GM19240 (cell line): ENCODE measurements around the gene SPRYD3.
"Not testable (repeated sequence)": the region's sequence is repeated elsewhere in the genome, so short reads cannot be mapped to it uniquely, and the experiment has no call there.

Source experiments
- DNase-seq: peaks from one replicate; pipeline ENCODE4 v3.0.0; 2011; ENCODE audit warnings: low spot score; ENCODE audit not compliant: insufficient read length

SPRYD3 gene, protein sequence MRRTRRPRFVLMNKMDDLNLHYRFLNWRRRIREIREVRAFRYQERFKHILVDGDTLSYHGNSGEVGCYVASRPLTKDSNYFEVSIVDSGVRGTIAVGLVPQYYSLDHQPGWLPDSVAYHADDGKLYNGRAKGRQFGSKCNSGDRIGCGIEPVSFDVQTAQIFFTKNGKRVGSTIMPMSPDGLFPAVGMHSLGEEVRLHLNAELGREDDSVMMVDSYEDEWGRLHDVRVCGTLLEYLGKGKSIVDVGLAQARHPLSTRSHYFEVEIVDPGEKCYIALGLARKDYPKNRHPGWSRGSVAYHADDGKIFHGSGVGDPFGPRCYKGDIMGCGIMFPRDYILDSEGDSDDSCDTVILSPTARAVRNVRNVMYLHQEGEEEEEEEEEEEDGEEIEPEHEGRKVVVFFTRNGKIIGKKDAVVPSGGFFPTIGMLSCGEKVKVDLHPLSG

DNA sequence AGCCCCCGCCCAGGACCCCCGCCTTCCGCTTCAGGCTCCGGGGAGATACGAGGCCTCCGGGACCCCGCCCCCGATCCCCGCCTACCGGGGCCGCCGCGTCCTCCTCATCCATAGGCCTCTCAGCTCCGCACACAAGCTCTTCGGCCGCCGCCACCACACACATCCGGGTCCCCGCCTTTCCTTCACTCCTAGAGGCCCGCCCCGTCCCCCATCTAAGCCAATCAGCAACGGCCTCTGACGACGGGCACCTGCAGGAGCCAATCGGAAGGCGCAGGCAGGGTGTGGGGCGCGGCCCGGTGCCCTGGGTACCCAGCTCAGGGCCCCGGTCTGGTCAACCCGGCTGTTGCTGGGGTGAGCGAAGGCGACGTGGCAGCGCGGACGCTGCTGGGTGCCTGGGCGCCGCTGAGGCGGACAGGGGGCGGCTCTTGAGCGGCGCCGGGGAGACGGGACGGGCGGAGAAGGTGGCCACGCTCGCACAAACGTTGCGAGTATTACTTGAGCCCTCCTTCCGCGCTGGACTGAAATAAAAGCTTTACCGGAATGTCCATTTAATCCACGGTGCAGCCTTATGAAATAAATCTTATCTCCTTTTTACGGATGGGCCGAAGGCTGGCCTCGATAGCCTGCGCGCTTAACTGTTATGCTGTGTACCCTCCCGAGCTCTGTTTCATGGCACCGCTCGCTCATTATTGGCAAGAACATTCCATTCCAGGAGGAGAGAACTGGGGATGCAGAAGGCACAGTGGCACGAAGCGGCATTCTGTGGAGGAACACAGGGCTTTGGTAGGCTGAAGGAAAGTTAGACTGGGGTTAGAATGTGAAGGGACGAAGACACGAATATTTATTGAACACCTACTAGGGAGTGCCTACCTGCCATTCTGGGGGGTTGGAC lies at the start of gene SPRYD3:
Gene SPRYD3, minus strand, starts transcription at position 165 of the 892 bp plus-strand sequence. Its CDS starts 57 bp downstream, at position 108.
- peak; percentile 98 for DNase-seq

DNA sequence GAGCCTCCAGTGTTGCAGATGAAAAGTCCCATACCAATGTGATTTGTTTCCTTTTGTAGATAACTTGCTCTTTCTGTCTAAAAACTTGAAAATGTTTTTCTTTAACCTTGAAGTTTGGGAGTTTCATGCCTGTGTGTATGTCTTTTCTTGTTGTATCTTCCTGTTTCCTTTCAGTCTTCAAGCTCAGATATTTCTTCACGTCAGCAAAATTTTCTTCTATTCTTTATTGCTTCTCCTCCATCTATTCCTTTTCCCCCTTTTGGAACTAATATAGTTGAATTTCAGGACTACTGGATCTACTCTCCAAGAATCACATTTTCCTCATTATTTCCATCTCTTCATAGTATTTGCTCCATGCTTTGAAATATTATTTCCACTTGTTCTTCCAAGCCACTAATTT lies 48.0 kb upstream of the SPRYD3 start:
- DNase-seq, result no peak

DNA sequence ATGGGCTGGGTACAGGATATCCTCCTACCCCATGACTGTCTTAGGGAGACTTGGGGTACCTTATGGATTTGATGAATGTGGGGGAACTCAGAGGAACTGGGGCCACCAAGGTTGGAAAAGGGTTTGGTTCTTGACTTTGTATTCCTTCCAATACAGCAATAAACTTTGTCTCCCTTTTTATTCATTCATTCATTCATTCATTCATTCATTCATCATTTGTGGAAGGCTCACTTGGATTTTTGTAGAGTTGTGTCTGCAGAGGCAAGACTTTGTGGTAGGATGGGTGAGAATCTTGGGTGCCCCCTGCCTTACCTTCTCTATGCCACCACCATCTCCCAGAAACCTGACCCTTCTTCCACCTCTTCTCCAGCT lies 45.1 kb upstream of the SPRYD3 start:
- no peak for DNase-seq

DNA sequence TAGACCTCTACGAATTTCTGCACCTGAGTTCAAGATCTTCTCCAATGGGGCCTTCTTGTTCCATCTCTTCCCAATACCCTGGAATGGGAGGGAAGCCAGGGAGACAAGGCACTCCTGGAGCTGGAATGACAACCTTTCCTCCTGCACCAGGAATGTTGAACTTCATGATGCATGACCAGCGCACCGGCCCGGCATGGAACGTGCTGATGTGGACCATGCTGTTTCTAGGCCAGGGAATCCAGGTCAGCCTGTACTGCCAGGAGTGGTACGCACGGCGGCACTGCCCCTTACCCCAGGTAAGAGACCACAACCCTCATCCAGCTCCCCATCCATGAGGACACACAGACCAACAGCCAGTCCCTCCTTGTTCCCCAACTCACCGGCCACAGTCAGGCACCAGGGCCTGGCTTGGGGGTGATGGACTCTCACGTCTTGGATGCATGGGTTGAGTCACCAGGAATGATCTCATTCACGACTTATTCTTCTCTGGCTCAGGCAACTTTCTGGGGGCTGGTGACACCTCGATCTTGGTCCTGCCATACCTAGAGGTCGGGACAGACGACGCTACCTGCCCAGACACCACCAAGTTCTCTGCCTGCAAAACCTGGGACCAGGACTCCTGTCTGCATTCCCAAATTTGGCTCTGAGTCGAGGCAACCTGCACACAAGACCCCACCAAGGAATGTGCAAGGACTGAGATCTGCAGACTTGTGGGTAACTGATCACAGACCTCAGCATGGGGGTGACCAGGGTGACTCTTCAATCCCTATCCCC lies 44.6 kb upstream of the SPRYD3 start:
- DNase-seq, result no peak

DNA sequence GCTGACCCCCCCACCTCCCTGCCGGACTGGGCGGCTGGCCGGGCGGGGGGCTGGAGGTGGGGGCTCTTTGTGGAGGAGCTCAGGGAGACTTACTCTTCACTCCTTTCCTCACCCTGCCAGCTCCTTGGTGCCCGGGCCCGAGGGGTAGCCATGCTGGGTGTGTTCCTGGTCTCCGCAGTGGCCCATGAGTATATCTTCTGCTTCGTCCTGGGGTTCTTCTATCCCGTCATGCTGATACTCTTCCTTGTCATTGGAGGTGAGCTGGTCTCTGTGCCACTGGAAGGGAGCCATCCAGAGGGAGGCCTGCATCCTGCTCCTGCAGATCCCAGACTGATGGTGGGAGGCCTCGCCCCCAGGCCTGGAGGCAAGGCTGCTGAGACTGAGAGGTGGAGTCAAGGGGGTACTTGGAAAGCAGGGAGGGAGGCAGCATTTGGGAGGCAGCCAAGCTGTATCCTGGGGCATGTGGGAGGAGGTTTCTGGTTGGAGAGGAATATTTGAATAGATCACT lies 43.8 kb upstream of the SPRYD3 start:
- DNase-seq, result no peak

DNA sequence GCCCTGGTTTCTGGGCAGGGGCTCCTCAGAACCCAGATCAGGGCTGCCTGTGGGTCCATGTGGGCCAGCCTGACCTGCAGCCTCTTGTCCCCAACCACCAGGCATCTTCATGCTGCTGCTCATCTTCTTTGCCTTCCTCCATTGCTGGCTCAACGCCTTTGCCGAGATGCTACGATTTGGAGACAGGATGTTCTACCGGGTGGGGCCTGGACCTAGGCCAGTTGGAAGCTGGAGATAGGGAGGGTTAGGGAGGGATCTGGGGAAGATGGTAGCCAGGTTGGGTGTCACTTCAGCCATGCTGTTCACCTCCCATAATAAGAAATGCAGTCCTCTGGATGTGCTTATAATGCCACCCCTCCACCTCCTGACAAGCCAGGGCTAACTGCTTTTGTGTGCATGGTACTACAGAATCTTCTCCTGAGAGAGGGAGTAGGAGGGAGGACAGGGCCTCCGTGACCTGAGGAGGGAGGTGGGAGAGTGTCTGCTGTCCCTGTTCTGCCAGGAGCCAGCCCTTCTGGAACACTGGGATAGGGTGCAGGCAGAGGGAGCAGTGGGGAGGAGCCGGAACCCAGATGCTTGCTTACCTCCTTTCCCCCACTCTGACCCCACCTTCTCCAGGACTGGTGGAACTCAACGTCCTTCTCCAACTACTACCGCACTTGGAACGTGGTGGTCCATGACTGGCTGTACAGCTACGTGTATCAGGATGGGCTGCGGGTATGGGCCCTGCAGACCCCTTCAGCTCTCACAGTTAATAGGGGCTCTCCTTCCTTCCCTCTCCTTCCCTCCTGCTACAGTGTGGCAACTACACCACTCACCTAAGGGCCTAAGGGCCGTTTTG lies 41.7 kb upstream of the SPRYD3 start:
- DNase-seq, result no peak

DNA sequence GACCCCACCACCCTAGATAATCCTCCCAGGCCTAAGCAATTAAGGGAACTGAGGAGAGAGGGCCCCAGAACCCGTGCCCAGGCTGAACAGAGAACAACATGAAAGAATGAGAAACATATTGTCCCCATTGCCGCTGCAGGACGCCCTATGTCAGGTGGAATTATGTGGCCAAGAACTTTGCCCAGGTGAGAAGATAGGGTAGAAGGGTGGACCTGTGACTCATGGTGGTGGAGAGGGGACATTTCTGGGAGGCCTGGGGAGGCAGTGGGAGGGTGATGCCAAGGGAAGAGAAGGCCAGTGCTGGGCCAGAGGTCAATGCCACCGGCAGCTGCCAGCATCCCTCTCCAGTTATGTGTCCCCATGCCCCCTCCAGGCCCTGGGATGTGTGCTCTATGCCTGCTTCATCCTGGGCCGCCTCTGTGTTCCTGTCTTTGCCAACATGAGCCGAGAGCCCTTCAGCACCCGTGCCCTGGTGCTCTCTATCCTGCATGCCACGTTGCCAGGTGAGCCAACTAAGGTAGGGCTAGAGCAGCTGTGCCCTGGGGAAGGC lies 39.6 kb upstream of the SPRYD3 start:
- no peak for DNase-seq

DNA sequence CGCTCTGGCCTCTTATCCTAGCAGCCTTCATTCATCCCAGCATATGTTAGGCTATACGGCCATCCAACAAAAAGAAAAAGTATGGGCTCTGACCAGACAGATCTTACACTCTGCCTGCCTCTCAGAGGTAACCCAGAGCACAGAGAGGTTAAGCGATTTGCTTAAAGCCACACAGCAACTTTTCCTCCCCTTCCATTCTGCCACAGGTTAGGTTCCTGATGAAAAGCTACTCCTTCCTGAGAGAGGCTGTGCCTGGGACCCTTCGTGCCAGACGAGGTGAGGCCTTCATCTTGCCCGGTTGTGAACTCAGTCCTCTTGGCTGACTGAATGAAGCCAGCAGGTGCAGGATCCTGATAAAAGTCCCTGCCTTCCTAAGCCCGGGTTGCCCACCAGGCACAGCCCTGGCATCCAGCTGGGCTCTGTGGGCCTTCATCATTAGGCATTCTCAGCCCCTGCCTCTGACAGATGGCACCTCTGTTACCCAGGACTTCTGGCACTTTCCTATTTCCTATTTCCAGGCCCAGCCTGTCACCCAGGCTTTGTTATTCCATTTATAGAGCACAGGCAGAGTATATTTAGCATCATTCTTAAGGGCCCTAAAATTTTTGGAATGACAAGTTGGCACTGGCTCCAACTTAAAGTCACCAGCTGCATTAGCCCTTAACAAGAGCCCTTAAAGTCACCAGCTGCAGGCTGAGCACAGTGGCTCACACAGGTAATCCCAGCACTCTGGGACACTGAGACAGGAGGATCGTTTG lies 36.9 kb upstream of the SPRYD3 start:
- DNase-seq, result no peak

DNA sequence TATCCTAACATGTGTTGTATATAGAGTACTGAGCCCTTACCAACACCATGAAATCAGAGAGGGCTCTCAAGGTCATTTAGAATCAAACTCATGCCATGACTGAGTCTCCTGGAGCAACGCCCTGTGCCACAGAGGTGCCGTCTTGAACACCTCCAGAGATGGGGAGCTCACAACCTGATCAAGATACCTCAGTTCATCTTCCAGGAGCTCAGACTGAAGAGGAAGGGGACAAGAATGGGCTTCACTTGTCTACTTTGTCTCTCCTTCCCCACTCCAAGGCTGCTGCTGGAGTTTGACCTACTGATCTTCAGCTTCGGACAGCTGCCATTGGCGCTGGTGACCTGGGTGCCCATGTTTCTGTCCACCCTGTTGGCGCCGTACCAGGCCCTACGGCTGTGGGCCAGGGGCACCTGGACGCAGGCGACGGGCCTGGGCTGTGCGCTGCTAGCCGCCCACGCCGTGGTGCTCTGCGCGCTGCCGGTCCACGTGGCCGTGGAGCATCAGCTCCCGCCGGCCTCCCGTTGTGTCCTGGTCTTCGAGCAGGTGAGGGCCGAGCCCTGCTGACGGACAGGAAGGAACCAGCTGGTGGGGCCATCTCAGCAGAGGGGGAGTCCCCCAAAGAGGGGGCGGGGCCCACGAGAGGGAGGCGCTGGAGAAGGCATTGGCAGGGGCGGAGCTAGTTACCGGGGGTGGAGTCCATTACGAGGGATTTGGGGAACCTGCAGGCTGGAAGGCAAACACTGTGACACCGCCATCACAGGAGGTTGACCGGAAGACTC lies 36.1 kb upstream of the SPRYD3 start:
- no peak for DNase-seq

DNA sequence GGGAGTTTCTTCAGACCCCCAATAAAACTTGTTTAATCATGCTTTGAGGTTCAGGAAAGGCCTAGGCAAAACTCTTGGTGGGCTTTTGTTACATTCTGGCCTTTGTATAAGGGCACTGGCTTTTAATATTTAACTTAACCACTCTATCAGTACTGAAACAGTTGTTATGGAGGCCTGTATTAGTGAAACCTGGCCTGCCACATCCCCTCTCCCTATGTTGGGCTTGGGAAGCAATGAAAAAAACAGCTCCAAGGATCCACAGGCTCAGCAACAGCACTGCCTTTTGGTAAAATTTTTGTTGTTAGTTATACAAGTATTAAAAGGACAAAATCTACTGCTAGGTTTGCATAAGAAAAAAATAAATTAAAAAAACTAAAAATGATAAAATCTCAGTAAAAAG lies 34.8 kb upstream of the SPRYD3 start:
- DNase-seq, result no peak

DNA sequence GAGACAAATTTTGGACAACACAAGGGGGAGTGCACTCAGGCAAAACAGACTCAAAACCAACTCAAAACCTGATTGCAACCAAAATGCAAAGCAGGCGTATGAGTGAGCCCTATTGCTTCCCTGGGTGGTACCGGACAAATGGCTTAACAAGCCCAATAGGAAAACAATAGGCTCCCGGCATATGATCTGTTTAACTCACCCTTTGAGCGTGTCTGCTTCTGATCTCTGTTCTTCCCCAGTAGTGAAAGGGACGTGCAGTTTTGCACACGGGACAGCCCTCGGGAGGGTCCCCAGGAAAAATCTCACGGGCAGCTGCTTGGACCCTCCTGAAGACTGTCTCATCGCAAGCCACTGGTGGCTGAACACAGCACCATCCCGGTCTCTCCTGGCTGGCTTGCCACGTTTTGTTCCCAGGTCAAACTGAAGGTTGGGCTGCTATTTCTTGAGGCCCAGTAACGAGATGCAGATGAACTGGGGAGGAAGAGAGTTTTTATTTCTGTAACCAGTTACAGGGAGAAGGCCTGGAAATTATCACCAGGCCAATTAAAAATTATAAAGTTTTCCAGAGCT lies 34.0 kb upstream of the SPRYD3 start:
- DNase-seq, result no peak

DNA sequence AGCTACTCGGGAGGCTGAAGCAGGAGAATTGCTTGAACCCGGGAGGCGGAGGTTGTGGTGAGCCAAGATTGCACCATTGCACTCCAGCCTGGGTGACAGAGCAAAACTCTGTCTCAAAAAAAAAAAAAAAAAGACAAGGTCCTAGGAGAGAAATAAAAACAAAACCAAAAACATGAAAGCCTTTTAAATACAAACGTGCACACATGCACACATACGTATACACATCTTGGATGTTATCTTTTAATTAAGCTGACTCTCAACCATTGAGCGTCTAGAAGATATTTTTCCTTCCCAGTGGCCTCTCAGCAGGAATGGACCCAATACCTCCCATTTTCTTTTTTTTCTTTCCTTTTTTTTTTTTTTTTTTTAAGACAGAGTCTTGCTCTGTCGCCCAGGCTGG lies 33.2 kb upstream of the SPRYD3 start:
- DNase-seq, result not testable (repeated sequence)

DNA sequence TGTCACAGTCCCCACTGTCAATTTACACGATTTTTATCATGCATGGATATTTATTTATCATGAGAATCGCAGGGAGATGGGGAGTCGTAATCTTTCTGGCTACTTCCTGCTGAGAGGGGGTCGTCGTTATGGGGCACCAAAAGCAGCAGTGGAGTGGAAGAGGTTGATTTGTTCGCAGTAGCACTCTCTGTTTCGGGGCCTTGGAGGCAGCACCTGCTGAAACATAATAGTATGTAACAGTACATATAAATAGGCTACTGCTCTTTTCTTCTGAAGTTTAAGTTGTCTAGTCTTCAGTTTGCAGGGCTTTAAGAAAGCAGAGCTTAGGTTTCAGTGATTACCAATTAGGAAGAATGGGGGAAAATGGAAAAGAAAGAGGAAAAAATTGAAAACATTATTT lies 27.9 kb upstream of the SPRYD3 start:
- DNase-seq, result no peak

DNA sequence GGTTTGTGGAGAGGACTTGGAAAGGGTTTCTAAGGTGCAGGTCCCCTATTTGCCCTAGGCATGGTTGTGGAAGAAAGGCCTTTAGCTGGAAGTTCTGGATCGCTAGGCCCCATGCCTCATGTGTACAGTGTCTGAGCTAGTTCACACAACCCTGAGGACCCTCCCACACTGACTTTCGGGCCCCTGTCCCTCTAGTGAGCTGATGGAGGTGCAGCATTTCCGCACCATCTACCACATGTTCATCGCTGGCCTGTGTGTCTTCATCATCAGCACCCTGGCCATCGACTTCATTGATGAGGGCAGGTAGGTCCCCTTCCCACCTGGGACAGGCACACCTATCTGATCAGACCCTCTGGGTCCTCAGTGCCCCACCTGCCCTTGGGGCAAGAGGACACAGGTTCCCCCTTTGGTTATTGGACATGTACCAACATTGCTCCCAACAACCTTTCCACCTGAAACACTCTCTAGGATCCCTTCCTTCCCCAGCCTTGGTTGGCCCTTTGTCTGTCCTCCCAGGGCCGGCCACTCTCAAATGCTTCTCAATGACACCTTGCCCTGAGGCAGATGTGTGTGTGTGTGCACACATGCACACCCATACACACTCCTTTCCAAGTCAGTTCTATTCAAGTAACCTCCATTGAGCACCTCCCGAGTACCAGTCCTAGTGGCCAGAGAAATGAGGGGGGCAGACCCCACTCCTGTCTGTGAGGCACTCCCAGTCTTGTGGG lies 26.7 kb upstream of the SPRYD3 start:
- DNase-seq, result no peak

DNA sequence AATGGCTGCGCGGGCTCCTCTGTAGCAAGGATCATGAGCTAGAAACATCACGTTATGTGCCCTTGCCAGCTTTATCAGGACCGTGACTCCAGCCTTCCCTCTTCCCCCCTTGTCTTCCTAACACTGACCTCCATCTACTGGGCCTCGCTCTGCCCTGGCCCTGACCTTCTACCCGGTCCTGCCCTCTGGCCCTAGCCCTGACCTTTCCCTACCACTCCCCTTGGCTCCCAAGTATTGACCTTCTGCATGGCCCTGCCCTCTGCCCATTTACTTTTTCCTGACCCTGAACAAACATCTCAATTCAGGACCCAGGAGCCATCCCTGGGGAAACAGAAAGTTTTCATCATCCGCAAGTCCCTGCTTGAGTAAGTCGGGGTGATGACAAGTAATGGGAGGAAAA lies 26.1 kb upstream of the SPRYD3 start:
- DNase-seq, result no peak

DNA sequence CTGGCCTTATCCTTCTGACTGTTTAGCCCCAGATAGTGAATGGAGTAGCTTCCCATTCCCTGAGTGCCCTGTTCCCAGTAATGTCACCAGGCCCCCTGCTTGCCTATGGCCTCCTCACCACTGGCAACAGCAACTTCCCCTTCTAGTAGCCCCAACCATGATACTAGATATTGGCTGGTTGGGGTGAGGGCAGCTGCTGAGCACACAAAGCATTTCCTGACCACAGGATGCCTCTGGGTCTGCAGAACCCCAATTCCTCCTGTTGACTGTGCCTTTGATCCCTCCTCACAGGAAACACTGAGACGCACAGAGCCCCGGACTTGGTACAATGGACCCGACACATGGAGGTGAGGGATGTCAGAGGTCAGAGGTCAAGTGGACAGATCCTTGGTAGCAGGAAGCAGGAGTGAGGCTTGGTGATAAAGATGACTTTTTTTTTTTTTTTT lies 24.7 kb upstream of the SPRYD3 start:
- no peak for DNase-seq
